ENCODE measurements around the gene GRK5.

The GRK5 gene

DNA sequence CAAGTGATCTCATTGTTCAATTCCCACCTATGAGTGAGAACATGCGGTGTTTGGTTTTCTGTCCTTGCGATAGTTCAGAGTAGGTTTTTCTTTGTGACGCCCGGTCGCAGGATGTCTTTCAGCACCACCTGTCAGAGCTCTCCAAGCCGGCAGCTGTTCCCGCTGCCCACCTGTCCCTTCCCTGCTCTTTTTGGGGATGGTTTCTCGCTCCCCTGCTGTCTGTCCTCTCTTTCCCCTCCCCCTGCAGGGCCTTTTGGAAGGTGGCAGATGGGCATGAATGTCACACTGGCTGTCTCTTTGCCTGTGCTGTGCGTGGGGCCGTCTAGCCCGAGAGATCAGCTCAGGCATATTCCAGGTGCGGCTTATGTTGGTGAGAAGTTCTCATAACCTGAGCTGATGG is 137.0 kb downstream of the GRK5 start:
- DNase-seq, result no peak

- DNase-seq, result no peak
Measured at GRCh38 chr10:119346095-119346832, 138.9 kb downstream of the GRK5 start.

GRCh38 chr10:119347181-119347974 is 140.0 kb downstream of the GRK5 start:
- no peak for DNase-seq

GRCh38 chr10:119348106-119348505 is 140.7 kb downstream of the GRK5 start:
- DNase-seq, result no peak

DNA sequence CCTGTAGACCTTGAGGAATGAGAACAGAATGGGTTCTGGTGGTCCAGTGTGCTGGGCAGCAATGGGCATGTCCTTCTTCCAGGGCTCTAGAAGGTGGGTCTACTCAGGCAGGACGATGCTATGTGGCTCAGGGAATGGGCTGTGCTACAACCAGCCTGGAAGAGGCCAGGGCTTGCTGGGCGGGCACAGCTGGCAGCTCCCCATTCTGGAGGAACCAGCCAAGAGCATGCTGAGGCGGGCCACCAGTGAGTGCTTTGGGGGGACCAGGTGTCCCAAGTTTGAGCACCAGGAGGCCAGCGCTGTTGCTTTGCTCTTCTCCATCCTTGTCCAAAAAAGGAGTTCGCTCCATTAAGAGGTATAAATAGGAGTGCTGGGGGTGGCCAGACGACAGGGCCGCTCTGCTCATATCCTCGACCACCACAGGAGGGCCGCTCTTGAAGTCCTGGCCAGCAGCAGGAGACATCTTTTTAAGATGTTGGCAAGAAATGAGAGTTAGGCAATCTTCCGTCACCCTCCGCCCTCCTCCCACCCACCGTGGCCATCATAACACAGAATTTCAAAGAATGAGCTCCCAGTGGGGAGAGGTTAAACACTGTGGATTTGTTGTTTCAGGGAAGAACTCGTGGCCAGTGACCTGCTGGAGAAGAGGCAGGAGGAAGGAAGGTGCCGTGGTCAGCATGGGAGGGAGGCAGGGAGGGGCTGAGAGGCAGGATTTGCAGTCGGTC is 141.3 kb downstream of the GRK5 start:
- no peak for DNase-seq

GRCh38 chr10:119349341-119349740 is 142.0 kb downstream of the GRK5 start:
- DNase-seq, result no peak

DNA sequence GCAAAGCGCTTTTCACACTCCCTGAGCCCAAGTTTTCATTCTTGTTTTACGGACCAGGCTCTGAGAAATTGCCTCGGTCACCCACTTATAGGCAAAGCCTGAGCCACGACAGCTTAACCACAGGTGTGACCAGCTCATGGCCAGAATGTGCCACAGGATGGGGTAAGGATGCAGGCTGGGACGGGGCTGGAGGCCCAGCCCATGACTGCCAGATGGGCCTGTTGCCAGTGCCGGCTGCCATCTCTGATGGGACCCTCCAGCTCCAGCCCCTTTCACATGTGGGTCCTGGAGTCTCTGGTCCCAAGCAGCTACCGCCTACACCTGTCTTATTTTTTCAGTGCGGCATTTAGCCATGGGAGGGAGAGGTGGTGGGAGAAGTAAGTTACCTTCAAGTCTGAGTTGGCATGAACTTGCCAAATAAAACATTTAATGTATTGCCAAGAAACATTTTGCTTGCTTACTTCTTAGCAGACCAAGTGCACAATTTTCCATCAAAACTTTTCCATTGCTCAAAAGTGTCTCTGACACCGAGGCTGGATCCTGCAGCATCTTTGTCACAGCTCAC is 142.6 kb downstream of the GRK5 start:
- DNase-seq, result no peak

DNA sequence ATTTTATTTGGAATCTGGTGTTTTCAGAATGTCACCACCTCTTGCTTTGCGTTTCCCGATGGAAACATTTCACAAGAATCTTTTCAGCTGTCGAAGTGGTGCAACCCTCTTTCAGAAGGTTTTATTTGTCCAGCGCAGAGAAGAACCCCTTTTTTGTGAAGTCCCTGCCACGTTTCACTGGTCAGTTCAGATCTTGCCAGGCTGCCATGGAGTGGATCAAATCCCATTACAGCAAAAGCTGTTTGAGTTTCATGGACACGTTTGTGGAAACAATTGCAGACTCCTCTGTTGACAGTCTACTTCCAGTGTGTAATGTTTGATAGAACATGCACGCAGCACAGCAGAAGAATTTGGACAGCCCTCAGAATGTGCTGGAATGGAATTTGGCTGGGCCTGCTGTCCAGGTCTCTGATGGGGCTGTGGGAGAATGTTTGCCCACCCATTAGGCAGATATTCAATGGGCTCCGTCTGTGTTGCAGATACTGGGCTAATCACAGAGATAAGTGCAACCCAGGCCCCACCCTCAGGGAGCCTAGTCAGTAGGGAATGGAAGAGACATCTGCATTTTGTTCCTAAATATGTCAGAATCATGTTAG is 143.2 kb downstream of the GRK5 start:
- peak; percentile 49 for DNase-seq

DNA sequence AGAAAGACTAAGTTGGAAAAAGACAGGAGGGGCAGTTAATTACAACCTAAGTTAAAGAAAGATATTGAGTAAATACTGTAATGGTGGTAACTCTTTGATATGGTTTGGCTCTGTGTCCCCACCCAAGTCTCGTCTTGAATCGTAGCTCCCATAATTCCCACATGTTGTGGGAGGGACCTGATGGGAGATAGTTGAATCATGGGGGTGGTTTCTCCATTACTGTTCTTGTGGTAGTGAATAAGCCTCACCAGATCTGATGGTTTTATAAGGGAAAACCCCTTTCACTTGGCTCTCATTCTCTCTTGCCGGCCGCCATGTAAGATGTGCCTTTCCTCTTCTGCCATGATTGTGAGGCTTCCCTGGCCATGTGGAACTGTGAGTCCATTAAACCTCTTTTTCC is 143.8 kb downstream of the GRK5 start:
- no peak for DNase-seq

DNA sequence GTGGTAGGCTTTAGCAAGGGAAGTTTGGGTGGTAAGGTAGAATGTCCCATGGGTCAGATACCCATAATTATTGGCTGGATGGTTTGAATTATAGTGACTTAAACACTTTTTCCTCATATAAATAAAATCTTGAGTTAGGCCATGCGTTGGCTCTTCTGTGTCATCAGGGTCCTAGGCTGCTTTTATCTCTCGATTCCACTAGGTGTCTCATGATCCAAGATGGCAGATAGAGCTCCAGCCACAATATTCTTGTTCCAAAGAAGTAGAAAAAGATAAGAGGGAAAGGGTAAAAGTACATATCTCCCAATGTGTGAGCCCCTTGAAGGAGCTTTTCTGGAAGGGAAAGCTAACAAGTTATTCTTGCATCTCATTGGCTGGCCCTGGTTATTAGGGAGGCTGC is 144.7 kb downstream of the GRK5 start:
- no peak for DNase-seq

DNA sequence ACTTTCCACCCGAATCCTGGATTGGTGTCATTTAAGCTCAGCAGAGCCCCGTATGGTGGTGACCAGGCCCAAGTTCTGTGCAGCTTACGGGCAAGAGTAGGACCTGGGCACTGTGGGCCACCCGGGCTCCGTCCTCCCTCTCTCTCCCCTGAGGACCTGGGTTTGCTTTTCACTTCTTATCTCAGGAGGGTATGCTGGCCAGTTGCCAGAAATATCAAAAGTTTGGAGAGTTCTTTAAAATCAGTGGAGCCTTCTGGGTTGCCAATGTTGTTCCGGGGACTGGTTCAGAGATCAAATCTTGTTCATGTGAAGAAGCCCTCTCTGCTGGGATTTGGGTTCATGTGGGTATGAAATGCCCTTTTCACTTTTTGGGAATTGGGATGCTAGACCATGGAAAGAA is 145.4 kb downstream of the GRK5 start:
- DNase-seq, result no peak

- no peak for DNase-seq
Measured at GRCh38 chr10:119353421-119353820, 146.1 kb downstream of the GRK5 start.

DNA sequence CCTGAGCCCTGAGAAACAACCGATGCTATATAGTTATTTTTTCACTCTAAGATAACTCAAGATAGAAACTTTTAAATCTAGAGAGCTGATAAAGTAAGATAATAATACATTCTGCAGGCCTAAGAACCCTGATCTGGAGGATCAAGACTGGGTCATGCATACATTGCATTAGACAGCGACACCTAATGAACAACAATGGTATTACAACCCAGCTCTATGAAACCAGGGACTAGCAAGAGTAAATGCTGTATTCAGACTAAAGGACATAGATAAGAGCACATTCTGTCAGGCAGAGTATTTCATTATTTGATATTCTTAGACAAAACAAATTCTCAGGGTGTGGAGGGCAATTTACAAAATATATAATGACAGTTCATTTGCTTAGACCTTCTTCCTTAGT is 148.6 kb downstream of the GRK5 start:
- DNase-seq, result no peak

DNA sequence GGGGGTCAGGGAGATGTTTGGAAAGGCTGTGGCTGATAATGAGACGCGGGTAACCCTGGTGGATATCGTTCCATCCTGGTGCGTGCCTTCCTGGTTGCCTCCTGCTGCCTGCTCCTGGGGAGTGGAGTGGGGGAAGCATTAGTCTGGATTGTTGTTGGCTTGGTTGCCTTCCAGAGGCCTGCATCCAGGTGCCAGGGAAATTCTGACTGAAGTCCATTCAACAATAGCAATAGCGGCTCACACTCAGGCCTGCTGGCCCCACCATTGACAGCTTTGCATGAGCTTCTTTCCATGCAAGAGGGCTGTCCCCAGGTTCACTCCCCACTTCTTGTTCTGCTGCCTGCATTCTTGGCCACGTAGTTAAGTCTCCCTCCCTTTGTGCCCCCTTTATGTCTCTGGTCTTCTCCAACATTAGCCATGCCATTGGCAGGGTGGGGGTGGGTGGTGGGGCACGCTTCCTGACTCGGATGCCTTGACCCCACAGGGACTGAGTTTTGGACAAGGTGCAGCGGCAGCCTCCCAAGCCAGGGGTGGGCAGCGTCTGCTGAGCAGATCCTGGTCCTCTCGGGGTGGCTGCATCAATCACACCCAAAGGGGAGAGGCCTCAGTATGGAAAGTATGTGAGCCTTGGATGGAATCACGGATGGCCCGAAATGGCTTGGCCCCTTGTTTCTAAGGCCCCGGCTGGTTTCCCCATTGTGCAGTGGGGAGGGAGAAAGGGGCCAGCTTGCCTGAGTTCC is 150.2 kb downstream of the GRK5 start:
- no peak for DNase-seq

- no peak for DNase-seq
Measured at GRCh38 chr10:119358152-119358512, 150.8 kb downstream of the GRK5 start.

DNA sequence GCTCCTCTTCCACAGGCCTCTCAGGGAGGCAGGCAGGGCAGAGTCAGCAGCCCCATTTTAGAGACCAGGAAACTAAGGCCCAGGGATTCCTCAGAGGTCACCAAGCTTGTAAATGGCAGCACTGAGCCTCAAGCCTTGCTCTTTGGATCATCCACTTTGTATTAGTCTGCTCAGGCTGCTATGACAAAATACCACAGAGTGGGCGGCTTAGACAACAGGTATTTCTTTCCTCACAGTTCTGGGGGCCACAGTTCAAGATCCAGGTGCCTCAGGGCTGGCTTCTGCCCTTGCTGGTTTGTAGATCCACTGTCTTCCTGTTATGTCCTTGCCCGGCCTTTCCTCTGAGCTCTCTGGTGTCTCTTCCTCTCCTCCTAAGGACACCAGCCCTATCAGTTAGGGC is 151.2 kb downstream of the GRK5 start:
- DNase-seq, result no peak

GRCh38 chr10:119359025-119359424 is 151.7 kb downstream of the GRK5 start:
- no peak for DNase-seq

DNA sequence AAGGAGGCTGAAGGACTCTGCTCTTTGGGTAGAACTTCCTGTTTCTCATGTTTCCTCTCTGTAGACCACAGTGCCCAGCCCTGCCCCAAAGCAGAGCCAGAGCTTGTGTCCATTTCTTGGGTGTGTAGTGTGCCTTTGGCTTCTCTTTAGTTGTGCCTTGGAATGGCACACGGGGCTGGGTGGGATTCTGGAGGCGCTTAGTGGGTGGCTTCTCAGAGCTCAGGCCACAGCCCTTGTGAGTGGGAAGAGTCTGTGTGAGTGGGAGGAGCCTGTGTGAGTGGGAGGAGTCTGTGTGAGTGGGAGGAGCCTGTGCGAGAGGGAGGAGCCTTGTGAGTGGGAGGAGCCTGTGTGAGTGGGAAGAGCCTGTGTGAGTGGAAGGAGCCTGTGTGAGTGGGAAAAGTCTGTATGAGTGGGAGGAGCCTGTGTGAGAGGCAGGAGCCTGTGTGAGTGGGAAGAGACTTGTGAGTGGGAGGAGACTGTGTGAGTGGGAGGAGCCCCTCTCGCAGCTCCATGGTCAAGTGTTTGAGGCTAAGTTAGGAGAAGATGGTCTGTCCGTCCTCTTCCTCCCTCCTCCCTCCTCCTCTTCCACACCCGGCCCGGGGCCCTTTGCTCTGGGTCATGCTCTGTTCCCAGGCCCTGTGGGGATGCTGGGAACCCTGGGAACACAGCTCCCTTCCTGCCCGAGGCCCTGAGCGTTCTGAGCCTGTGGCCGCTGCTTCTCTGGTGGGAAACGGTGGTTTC is 153.0 kb downstream of the GRK5 start:
- no peak for DNase-seq

DNA sequence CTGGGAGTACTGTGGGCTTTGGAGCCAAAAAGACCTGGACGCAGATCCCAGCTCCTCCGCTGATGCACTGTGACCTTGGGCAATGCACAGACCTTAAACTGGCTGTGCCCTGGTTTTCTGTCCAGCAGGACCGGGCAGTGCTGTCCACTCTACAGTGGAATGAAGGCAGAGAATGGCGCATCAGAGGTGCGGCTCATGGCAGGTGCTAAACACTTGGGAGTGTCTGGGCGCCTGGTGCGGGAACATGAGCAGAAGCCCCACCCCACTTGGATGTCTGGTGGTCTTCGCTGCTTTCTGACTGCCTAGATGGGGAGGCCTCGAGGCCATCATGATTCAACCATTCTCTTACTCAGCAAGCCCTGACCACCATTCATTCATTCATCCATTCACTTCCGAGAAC is 153.7 kb downstream of the GRK5 start:
- DNase-seq, result no peak

DNA sequence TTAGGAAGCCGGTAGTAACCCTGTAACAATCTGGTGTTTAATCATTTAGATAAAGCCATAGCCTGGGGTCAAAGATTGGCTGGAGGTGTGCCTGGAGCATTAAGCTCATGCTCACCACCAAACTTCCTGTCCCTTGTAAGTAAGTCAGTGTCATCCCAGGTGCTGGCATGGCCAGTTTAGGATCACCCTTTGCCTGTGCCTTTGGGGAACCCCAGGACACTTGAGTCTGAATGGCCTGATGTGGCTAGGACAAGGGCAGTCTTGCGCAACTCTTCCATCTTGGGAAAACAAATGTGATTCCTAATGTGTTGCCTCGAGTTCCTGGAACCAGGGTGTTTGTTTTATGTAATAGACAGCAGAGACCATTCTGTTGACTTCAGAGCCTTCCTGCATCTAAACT is 154.8 kb downstream of the GRK5 start:
- DNase-seq, result no peak
